Measurements from ENCODE around the gene HTR1B.

GRCh38 chr6:77492530-77492929 lies 29.2 kb upstream of the HTR1B start:
- TF ChIP-seq EZH2phosphoT487 (IDR thresholded peaks at IDR 0.05; ENCODE audit: low read depth) (no peak), CTCF (IDR thresholded peaks at IDR 0.05; ENCODE audit: low read depth, low read length) (no peak)
